K562 (cell line): ENCODE data around the gene RGS4. TPM values are rescaled to one million over a fixed set of nuclear protein-coding genes. Genes with fewer than 3 reads are reported as not detected.

Experiments
- ATAC-seq: fragments of 200-7000 bp; cut with Tn5 transposase; 3 replicates; pipeline ENCODE4 v1.9.1; 2020; ENCODE audit warnings: moderate library complexity
- BruUV-seq: library from RNA; stranded (reverse); fragments of 400-500 nt; replicated peaks from 2 replicates; lab custom pipeline; 2021; lab: Mats Ljungman, UMichigan
- CTCF ChIA-PET: fragments of 300-600 bp; formaldehyde crosslinking; extraction: SDS; loops from one replicate; lab custom pipeline; 2021; ENCODE audit warnings: low intra/inter-chr PET ratio; lab: Yijun Ruan, JAX
- POLR2A ChIA-PET: fragments of 300-600, 350-650 bp; sonication (Branson Sonifier 250); formaldehyde crosslinking; extraction: SDS; loops from one replicate; lab custom pipeline; 2021; ENCODE audit warnings: antibody characterized with exemption, inconsistent platforms; lab: Yijun Ruan, JAX
- DNase-seq, 4 experiments: peaks; one replicate each; pipeline versions ENCODE4 v3.0.0 to v3.0.0-alpha.2; 2011 to 2018; ENCODE audit warnings: low spot score in 3 of 4, mixed read lengths in 3 of 4; ENCODE audit errors: extremely low read depth in 1 of 4
- FAIRE-seq: peaks from 2 replicates; lab custom pipeline; 2011; peaks lifted over from hg19 to GRCh38; lab: Jason Lieb, UNC
- H2AFZ ChIP-seq: 2 replicates; pipeline ENCODE4 v1.6.0; 2011; ENCODE audit warnings: low read depth, low read length, control low read depth, inconsistent platforms
- H3K27ac ChIP-seq: fragments of 200-600 bp; 3 replicates; pipeline ENCODE4 v1.8.0; 2011; ENCODE audit warnings: low read depth, mild to moderate bottlenecking, control low read depth, inconsistent platforms, low read length, moderate library complexity, mixed read lengths; ENCODE audit errors: extremely low read depth
- H3K27me3 ChIP-seq, 2 experiments: fragments of 300-600 bp in 1 of 2; 2 replicates in 1 of 2; 3 replicates in 1 of 2; pipeline versions ENCODE4 v1.6.0 to v1.8.0; 2011; ENCODE audit warnings: inconsistent platforms in 2 of 2, low read length in 2 of 2, mild to moderate bottlenecking in 1 of 2, mixed read lengths in 1 of 2, moderate library complexity in 1 of 2; ENCODE audit not compliant: control insufficient read depth in 2 of 2, insufficient read depth in 2 of 2
- H3K36me3 ChIP-seq: fragments of 300-600 bp; 3 replicates; pipeline ENCODE4 v1.8.0; 2011; ENCODE audit warnings: mild to moderate bottlenecking, low read length, inconsistent platforms; ENCODE audit not compliant: control insufficient read depth, insufficient read depth
- H3K4me1 ChIP-seq, 2 experiments: fragments of 200-600 bp in 1 of 2; replicated peaks in 1 of 2; 2 replicates in 1 of 2; 3 replicates in 1 of 2; pipeline versions ENCODE4 v1.5.1 to v1.8.0; 2011; ENCODE audit warnings: inconsistent platforms in 2 of 2, low read length in 2 of 2, mild to moderate bottlenecking in 1 of 2, mixed read lengths in 1 of 2, moderate library complexity in 1 of 2; ENCODE audit not compliant: control insufficient read depth in 2 of 2, insufficient read depth in 2 of 2
- H3K4me2 ChIP-seq: 2 replicates; pipeline ENCODE4 v1.6.1; 2011; ENCODE audit warnings: low read length, control low read depth, inconsistent platforms, mixed read lengths; ENCODE audit not compliant: insufficient read depth
- H3K4me3 ChIP-seq: fragments of 200-600 bp; sonication (generic), shearing (Covaris generic); 2 replicates; pipeline ENCODE4 v1.5.1; 2016; ENCODE audit warnings: control low read depth, inconsistent platforms
- H3K79me2 ChIP-seq: fragments of 200-600 bp; 3 replicates; pipeline ENCODE4 v1.8.0; 2011; ENCODE audit warnings: low read length, inconsistent platforms; ENCODE audit not compliant: control insufficient read depth, insufficient read depth
- H3K9ac ChIP-seq, 2 experiments: 2 replicates each; pipeline versions ENCODE4 v1.6.0 to v1.6.1; 2011; ENCODE audit warnings: low read depth in 2 of 2, low read length in 2 of 2, control low read depth in 1 of 2, inconsistent platforms in 1 of 2, mild to moderate bottlenecking in 1 of 2, mixed read lengths in 1 of 2; ENCODE audit not compliant: insufficient read depth in 1 of 2
- H3K9me1 ChIP-seq: one replicate; pipeline ENCODE4 v1.6.0; 2011; ENCODE audit warnings: inconsistent platforms, mild to moderate bottlenecking, low read length, moderate library complexity; ENCODE audit not compliant: control insufficient read depth, insufficient read depth
- H3K9me3 ChIP-seq: replicated peaks from 2 replicates; pipeline ENCODE4 v1.5.1; 2011; ENCODE audit warnings: low read depth, low read length, inconsistent platforms; ENCODE audit not compliant: control insufficient read depth, insufficient read depth
- H4K20me1 ChIP-seq: replicated peaks from 2 replicates; pipeline ENCODE4 v1.6.1; 2011; ENCODE audit warnings: low read length, inconsistent platforms, mixed read lengths; ENCODE audit not compliant: control insufficient read depth, insufficient read depth
- L3MBTL2 ChIP-seq: fragments of 450-650 bp; IDR thresholded peaks from 2 replicates; pipeline ENCODE4 v1.6.1; 2016; ENCODE audit warnings: mild to moderate bottlenecking, moderate library complexity
- NELFE ChIP-seq: IDR thresholded peaks from 2 replicates; pipeline ENCODE4 v1.6.1; 2011; ENCODE audit warnings: mild to moderate bottlenecking; ENCODE audit not compliant: insufficient read depth, insufficient read length
- RBM34 ChIP-seq: fragments of 200-400 bp; formaldehyde crosslinking; IDR thresholded peaks from 2 replicates; pipeline ENCODE4 v1.6.1; 2018; ENCODE audit warnings: low read length, borderline replicate concordance; ENCODE audit not compliant: insufficient read depth
- SRSF3 ChIP-seq: fragments of 200-400 bp; formaldehyde crosslinking; IDR thresholded peaks from 2 replicates; pipeline ENCODE4 v1.6.1; 2016; ENCODE audit warnings: mild to moderate bottlenecking, low read length, moderate library complexity; ENCODE audit not compliant: insufficient read depth
- STAT5B ChIP-seq: fragments of 250-450 bp; sonication (Bioruptor Pico); IDR thresholded peaks from 2 replicates; pipeline ENCODE4 v1.8.0; 2021; ENCODE audit warnings: mild to moderate bottlenecking, inconsistent platforms
- TCFL5 ChIP-seq: fragments of 250-450 bp; sonication (Bioruptor Pico); conservative IDR thresholded peaks from 2 replicates; pipeline ENCODE4 v1.6.1; 2021; ENCODE audit warnings: mild to moderate bottlenecking, moderate library complexity, matching md5 sums
- TEAD1 ChIP-seq, 2 experiments: fragments of 450-650 bp in 1 of 2; sonication (generic) in 1 of 2; formaldehyde crosslinking; IDR thresholded peaks; 2 replicates each; pipeline versions ENCODE4 v1.4.0 to v1.8.0; 2020 to 2022; ENCODE audit warnings: mild to moderate bottlenecking in 2 of 2, missing genetic modification reagents in 1 of 2
- XRCC4 ChIP-seq: IDR thresholded peaks from one replicate; pipeline ENCODE4 v1.6.1; 2011; ENCODE audit not compliant: insufficient read depth, insufficient read length; ENCODE audit errors: extremely low read depth
- ZFP36 ChIP-seq: fragments of 150-350 bp; IDR thresholded peaks from 2 replicates; pipeline ENCODE4 v1.6.1; 2018; ENCODE audit warnings: low read length, low read depth; ENCODE audit not compliant: partially characterized antibody
- ZNF384 ChIP-seq: IDR thresholded peaks from 2 replicates; pipeline ENCODE4 v1.6.1; 2012; ENCODE audit warnings: low read depth, low read length, improper control_type of control experiment
- ZNF717 ChIP-seq: fragments of 250-450 bp; sonication (Bioruptor Pico); IDR thresholded peaks from 2 replicates; pipeline ENCODE4 v1.5.0; 2021
- ZNF778 ChIP-seq: fragments of 450-650 bp; formaldehyde crosslinking; IDR thresholded peaks from 2 replicates; pipeline ENCODE4 v1.4.0; 2020; ENCODE audit warnings: mild to moderate bottlenecking, moderate library complexity
- WGBS: fragments of 100-300 bp; shearing (Covaris generic); methylation state at CpG from one replicate; pipeline ENCODE4 v1.1.6; 2016; ENCODE audit warnings: low coverage, mixed read lengths; ENCODE audit not compliant: insufficient coverage; ENCODE audit errors: missing lambda C conversion rate; 5-methylcytosine and 5-hydroxymethylcytosine counted together
- in situ Hi-C: fragments of 300-500 bp; cut with MboI; formaldehyde crosslinking; loops from 4 replicates; pipeline ENCODE4 v1.15.0; 2018; ENCODE audit warnings: inconsistent platforms, mixed read lengths
- intact Hi-C: fragments of 100-400 bp; cut with micrococcal nuclease; formaldehyde crosslinking; loops from 2 replicates; pipeline ENCODE4 v1.14.2; 2022
- polyA plus RNA-seq, 8 experiments: library from polyadenylated mRNA; depleted of rRNA in 4 of 8; stranded (reverse) in 5 of 8; unstranded in 3 of 8; fragments of >200 nt; fragmentation: Nextera tagmentation in 2 of 8; fragmentation: Illumina TruSeq in 1 of 8; extraction: Ambion mirVana in 2 of 8; extraction: Trizol in 1 of 8; gene quantifications; 2 replicates each; pipeline versions ENCODE4 v1.2.1 to v1.2.3, GENCODE V29; 2011 to 2014; ENCODE audit warnings: inconsistent platforms in 1 of 8, missing spikeins in 1 of 8
- total RNA-seq, 7 experiments: library from RNA; depleted of rRNA in 6 of 7; stranded (reverse); fragments of >200 nt in 6 of 7; fragmentation: Illumina TruSeq in 2 of 7; extraction: Trizol in 2 of 7; gene quantifications; 2 replicates each; pipeline versions ENCODE4 v1.2.1 to v1.2.3, GENCODE V29; 2011 to 2021; ENCODE audit warnings: low replicate concordance in 1 of 7

Gene RGS4
- total and polyA plus RNA-seq, 9 of the 15 experiments (the other 6 are each of a cell fraction or from before 2014, with no cell fraction given) = not detected

DNA sequence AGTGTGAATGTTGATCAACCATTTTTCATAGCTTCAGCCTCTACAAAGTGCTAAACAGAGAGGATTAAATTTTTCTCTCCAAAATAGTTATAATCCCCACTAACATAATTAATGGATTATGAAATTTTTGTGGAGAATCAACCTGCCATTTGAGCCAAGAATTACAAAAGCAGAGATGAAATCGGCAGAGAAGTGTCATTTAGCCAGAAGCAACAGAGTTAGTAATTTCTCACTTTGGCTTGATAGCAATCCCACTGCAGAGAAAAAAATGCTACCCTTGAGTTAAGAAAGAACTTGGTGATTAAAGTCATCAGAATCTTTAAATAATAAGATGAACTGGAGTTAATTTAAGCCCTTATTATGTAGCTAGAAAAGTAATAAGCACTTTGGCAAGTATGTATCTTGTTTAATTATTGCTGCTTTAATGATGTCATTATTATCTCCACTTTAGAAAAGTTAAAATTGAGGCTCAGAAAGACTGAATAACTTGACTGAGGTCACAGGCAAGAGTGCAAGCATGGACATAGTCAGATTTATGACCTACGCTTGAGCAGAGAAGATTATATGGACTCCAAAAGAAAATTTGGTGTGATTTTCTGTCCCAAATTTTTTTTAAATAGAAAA lies 37.3 kb downstream of the RGS4 start:
- Histone ChIP-seq H3K9me3 (no peaks in the 10 kb centered on the region), H3K27me3 (no peaks in the 10 kb centered on the region), H2AFZ (no peak overlapping the region), H3K4me1 (no peaks in the 10 kb centered on the region), H3K4me2 (no peak overlapping the region), H3K36me3 (no peaks in the 10 kb centered on the region), H4K20me1 (no peaks in the 10 kb centered on the region), H3K4me3 (no peak overlapping the region), H3K9me1 (no peaks in the 10 kb centered on the region), H3K9ac (no peak overlapping the region), H3K27ac (no peak overlapping the region), H3K79me2 (no peaks in the 10 kb centered on the region)
- DNase-seq (no peak), FAIRE-seq (no peak), ATAC-seq (no peak)
- 0% methylated on average over 2 of the region's 2 CpGs for WGBS
- in situ Hi-C loops = no loop called here
- BruUV-seq = no TSS peak
- no peak for TF ChIP-seq RBM34
- ChIA-PET POLR2A (no interaction called here), CTCF (interaction anchor here (0.6 kb wide), 1 partner anchor 1767 kb away, joined by 3 read pairs; no protein-coding TSS in a partner anchor)
- intact Hi-C loops = no loop called here

- Histone ChIP-seq H3K9me3 (no peaks in the 10 kb centered on the region), H3K4me3 (no peak overlapping the region), H3K9ac (no peak overlapping the region), H3K36me3 (no peaks in the 10 kb centered on the region), H3K4me2 (no peak overlapping the region), H2AFZ (no peak overlapping the region), H3K27me3 (no peaks in the 10 kb centered on the region), H3K4me1 (no peaks in the 10 kb centered on the region), H3K27ac (no peak overlapping the region), H3K79me2 (no peaks in the 10 kb centered on the region), H4K20me1 (no peaks in the 10 kb centered on the region), H3K9me1 (no peaks in the 10 kb centered on the region)
- intact Hi-C loops (no loop called here), in situ Hi-C loops (no loop called here)
- 0% methylated on average over 5 of the region's 5 CpGs for whole genome bisulfite sequencing
- ChIA-PET CTCF (no interaction called here), POLR2A (interaction anchor here (1.4 kb wide), 1 partner anchor 12 kb away, joined by 4 read pairs; no protein-coding TSS in a partner anchor)
- BruUV-seq = no TSS peak
- DNase-seq (no peak), ATAC-seq (no peak), FAIRE-seq (no peak)
- TF ChIP-seq L3MBTL2 = no peak
- no peak for TF ChIP-seq ZFP36
- TF ChIP-seq ZNF384 = no peak
- TF ChIP-seq RBM34 = no peak
- TF ChIP-seq STAT5B = no peak
- no peak for TF ChIP-seq SRSF3
- no peak for TF ChIP-seq NELFE
- TF ChIP-seq ZNF778 (CRISPR knock-in tag) = no peak
- TF ChIP-seq TEAD1 (CRISPR knock-in tag; IDR thresholded peaks at IDR 0.05) = no peak
- TF ChIP-seq TCFL5 (CRISPR knock-in tag) = no peak
- no peak for TF ChIP-seq ZNF717
- no peak for TF ChIP-seq XRCC4
These were observed 38.5 kb downstream of the RGS4 start for GRCh38 chr1:163107655-163108054.
